GM19239 (cell line): ENCODE results near the gene KCNJ5.

ENCODE experiments used
- DNase-seq: peaks from one replicate; pipeline ENCODE4 v3.0.0; 2011; ENCODE audit warnings: low spot score; ENCODE audit not compliant: insufficient read length
- FAIRE-seq: peaks from 2 replicates; lab custom pipeline; 2011; peaks lifted over from hg19 to GRCh38; lab: Jason Lieb, UNC

Gene KCNJ5

GRCh38 chr11:128868841-128869671 is 22.1 kb upstream of the KCNJ5 start:
- no peak for DNase-seq
- no peak for FAIRE-seq

GRCh38 chr11:128871168-128871610 is 20.0 kb upstream of the KCNJ5 start:
- no peak for FAIRE-seq
- DNase-seq = no peak

- DNase-seq (no peak), FAIRE-seq (no peak)
These were observed 19.1 kb upstream of the KCNJ5 start for GRCh38 chr11:128872094-128872493.

GRCh38 chr11:128872594-128872993 is 18.6 kb upstream of the KCNJ5 start:
- no peak for FAIRE-seq
- no peak for DNase-seq

- no peak for DNase-seq
- no peak for FAIRE-seq
These were observed 16.7 kb upstream of the KCNJ5 start for GRCh38 chr11:128874427-128874826.

GRCh38 chr11:128876133-128876650 is 15.0 kb upstream of the KCNJ5 start:
- no peak for DNase-seq
- no peak for FAIRE-seq

- FAIRE-seq (no peak), DNase-seq (no peak)
These were observed 13.4 kb upstream of the KCNJ5 start for GRCh38 chr11:128877726-128878125.

GRCh38 chr11:128878455-128878854 is 12.7 kb upstream of the KCNJ5 start:
- no peak for FAIRE-seq
- no peak for DNase-seq

GRCh38 chr11:128879817-128880216 is 11.3 kb upstream of the KCNJ5 start:
- DNase-seq = no peak

GRCh38 chr11:128881221-128881620 is 9.9 kb upstream of the KCNJ5 start:
- FAIRE-seq = no peak

More at GRCh38 chr11:128879817-128880216, 11.3 kb upstream of the KCNJ5 start:
- no peak for FAIRE-seq

GRCh38 chr11:128882451-128882850 is 8.7 kb upstream of the KCNJ5 start:
- FAIRE-seq (no peak), DNase-seq (no peak)

More at GRCh38 chr11:128881221-128881620, 9.9 kb upstream of the KCNJ5 start:
- DNase-seq = no peak

- DNase-seq (no peak), FAIRE-seq (no peak)
These were observed 7.1 kb upstream of the KCNJ5 start for GRCh38 chr11:128884054-128884453.

- DNase-seq = peak; percentile 36
- FAIRE-seq = peak; percentile 78
These were observed 6.3 kb upstream of the KCNJ5 start for GRCh38 chr11:128884703-128885338.

GRCh38 chr11:128886406-128887124 is 4.6 kb upstream of the KCNJ5 start:
- FAIRE-seq (no peak), DNase-seq (no peak)

GRCh38 chr11:128888034-128888985 is 2.8 kb upstream of the KCNJ5 start:
- FAIRE-seq = no peak
- DNase-seq = no peak

GRCh38 chr11:128889657-128890213 is 1.4 kb upstream of the KCNJ5 start:
- no peak for FAIRE-seq
- no peak for DNase-seq

- DNase-seq (no peak), FAIRE-seq (no peak)
These were observed 977 bp upstream of the KCNJ5 start for GRCh38 chr11:128890216-128890542.

GRCh38 chr11:128891913-128892398 is 800 bp downstream of the KCNJ5 start:
- FAIRE-seq = no peak

GRCh38 chr11:128892866-128893565 is 1.9 kb downstream of the KCNJ5 start:
- FAIRE-seq (no peak), DNase-seq (no peak)

More at GRCh38 chr11:128891913-128892398, 800 bp downstream of the KCNJ5 start:
- DNase-seq = no peak
